GM21360 (cell line): ENCODE data around the gene QTRT2.

Experiments used
- ATAC-seq: cut with Tn5 transposase; IDR thresholded peaks from one replicate; pipeline ENCODE4 v1.9.1; 2021; ENCODE audit warnings: mild to moderate bottlenecking, moderate library complexity; ENCODE audit not compliant: unreplicated experiment

Gene QTRT2

DNA sequence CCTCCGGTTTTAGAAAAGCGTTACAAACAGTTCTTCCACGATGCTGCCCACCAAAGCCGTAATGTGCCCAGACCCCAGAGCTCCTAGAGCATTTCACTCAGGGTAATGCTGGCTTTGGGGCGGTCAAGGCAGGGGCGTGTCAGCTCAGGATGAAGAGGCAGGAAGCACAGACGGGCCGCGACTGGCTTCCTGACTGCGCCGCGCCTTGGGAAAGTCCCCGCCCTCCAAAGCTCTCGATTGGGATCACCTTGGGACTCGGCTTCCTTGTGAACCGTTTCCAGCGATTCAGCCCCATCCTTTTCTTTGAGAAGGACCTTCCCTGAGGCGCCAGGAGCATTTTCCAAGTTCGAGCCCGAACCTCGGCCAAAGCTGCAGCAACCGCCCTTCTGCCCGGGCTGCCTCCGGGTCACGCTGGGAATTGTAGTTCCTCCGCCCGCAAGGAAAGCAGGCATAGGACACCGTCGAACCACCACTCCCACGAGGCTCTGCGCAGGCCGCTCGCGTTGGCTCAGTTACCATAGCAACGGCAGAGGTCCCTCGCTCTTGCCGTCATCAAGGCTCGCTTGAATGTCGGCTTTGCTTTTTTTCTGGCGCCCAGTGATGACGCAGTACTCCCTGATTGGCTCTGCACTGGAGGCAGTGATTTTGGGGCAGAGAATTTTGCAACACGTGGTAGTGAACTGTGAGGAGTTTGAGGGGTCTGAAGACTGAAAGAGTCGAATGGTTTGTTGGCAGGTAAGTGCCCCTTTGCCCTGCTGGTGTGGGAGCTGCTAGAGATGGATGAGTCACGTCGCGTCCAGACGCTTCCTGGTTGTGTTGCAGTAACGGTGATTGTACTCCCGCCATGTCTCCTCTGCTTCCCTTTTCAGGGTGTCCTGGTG, at the start of gene QTRT2, which contains the start of gene CCDC191:
Gene QTRT2 (plus strand): TSS at position 608 of the 881 bp plus-strand sequence. CDS start 8,521 bp downstream, outside the sequence.
Gene CCDC191 (minus strand): TSS at position 397 of the 881 bp plus-strand sequence. CDS start 60 bp downstream, at position 337.
- ATAC-seq: peak; percentile 98

GRCh38 chr3:114011059-114011797, 45.3 kb upstream of the QTRT2 start:
- ATAC-seq: no peak

DNA sequence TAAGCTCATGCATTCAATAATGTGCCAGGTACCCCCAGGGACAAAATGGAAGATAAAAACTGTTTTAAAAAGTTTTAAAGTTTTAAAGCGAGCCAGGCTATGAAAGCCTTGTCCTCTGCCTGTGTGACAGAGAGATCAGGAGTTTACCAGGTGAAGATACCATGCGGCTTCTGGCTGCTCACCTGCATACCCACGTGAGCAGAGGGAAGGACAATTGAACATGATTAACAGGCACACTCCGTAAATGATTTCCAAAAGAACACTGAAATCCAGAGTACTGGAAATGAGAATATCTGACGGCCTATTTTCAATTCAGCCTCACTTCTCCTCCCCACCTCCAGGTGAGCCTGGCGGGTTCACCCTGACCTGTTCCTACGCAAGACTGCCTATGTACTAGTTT, 42.3 kb upstream of the QTRT2 start:
- no peak for ATAC-seq

GRCh38 chr3:114019486-114019885, 37.1 kb upstream of the QTRT2 start:
- ATAC-seq: no peak

GRCh38 chr3:114020907-114021306, 35.6 kb upstream of the QTRT2 start:
- ATAC-seq: no peak

DNA sequence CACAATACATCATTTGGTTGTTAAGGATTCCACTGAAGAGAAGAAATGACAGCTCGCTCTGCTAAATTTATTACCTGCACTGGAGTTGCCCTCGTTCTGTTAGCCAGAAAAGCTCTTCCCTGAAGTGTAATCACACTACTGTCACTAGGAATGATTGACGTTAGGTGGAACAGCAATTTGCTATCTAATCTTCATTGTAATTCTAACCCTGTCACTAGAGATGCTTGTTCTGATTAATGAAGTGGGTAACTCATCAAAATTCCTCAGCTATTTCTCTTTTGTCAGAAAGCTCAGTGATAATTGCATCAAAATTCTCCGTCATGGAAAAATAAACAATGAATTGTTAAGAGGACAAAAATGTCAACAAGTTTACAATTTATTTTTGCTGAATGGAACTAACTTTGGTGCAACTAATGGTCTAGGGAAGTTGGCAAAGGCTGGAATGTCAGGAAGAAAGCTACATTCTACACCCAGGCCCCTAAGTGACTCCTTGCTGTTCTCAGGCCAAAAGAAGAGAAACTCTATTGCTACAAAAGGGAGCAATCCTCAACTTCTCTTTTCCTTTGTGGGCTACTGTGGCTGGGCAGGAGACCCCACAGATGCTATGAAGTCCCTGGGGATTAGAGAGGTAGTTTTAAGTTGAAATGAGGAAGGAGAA, 34.3 kb upstream of the QTRT2 start:
- no peak for ATAC-seq

DNA sequence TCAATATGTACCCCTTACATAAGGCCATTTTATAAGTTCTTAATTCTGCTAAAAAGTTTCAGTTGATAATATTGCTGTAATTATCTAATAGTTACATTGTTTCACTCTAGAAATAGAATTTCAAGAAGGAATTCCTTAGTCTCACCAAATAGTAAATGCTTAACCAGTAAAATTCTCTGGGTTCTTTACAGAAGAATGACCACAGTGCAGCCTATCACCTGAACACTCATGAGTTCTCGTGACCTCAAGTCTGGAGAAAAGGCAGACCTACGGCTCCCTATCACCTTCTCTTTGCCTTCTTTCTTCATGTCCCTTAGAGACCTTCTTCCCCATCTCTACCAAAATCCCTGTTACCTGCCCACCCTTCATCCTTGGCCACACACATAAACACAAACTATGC, 31.1 kb upstream of the QTRT2 start:
- no peak for ATAC-seq

GRCh38 chr3:114026331-114026730, 30.2 kb upstream of the QTRT2 start:
- no peak for ATAC-seq

GRCh38 chr3:114033721-114034120, 22.8 kb upstream of the QTRT2 start:
- no peak for ATAC-seq

GRCh38 chr3:114034211-114034610, 22.3 kb upstream of the QTRT2 start:
- no peak for ATAC-seq

GRCh38 chr3:114034787-114035545, 21.6 kb upstream of the QTRT2 start:
- ATAC-seq: no peak

DNA sequence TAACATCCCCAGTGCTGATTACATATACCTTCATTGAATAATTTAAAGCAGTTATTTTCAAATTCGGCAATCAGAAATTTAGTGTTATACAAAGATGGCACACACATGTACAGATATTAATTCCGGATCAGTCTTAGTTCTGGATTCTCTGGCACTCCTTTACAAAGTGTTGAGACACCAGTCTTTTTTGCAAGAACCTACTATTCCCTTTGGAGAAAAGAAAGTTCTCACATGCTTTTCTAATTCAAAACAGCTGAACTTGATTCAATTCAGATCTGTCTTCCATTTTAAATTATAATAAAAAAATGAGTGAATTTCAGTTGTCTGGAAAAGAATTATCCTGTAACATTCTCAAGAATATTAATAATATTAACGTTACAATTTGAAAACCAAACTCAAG, 20.6 kb upstream of the QTRT2 start:
- ATAC-seq: no peak

GRCh38 chr3:114043205-114043604, 13.3 kb upstream of the QTRT2 start:
- no peak for ATAC-seq

- ATAC-seq: no peak
These were observed 4.3 kb upstream of the QTRT2 start for GRCh38 chr3:114052216-114052615.

- peak; percentile 8 for ATAC-seq
These were observed 442 bp downstream of the QTRT2 start for GRCh38 chr3:114057011-114057347.

DNA sequence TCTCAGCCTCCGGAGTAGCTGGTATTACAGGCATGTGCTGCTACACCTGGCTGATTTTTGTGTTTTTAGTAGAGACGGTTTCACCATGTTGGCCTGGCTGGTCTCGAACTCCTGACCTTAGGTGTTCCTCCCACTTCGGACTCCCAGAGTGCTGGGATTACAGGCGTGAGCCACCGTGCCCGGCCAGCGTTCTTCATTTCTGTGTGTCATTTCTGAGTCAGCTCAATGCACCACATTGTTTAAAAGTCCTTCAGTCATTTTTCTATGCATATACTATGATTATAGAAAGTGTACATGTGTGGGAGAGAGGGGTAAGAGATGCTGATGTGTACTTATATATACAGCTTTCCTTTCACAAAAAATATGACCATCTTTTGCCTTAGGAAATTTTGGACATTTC, 2.1 kb downstream of the QTRT2 start:
- ATAC-seq: no peak

DNA sequence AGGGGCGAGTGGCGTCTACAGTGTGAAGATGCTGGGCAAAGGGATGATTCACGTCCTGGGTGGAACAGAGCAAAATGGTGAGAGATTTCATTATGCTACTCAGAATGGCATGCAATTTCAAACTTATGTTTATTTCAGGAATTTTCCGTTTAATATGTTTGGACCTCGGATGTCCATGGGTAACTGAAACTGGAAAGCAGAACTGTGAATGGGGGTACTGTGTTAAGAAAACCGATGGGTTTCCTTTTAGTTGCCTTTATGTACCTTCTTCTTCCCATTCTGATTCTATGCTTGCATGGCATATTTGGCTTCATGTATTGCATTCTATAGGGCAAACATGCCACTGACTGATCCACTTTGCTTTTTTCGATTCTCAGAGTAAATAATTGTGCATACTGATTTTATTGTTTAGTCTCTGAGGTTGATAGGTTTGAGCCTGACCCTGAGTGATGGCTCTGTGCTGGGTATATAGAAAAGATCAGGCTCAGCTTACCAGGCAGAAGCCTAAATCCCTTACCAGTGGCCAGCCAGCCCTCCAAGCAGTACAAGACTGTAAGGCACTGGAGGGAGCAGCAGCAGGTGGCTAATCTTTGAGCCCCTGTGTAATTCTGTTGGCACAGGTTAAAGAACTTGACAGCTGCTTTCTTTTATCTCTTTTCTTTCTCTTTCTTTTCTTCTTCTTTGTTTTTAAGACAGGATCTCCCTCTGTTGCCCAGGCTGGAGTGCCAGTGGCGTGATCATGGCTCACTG, 4.5 kb downstream of the QTRT2 start:
- no peak for ATAC-seq

- ATAC-seq: no peak
These were observed 11.3 kb downstream of the QTRT2 start for GRCh38 chr3:114067804-114068203.

DNA sequence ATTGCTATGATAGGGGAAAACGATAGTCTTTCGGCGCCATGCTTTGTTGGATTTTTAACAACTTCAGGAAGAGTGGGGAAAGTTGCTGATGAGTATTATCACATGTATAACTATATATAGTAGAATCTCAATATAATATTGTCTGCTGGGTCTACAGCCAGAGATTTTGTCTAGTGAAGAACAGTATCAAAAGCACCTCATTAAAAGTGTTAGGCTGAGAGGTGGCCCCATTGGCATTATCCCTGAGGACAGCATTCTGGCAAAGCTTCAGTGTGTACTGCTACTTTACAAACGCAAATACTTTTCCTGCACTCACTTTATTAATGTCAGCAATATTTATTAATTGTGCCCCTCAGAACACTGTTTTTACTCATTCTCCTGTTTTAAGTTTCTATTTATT, 11.8 kb downstream of the QTRT2 start:
- no peak for ATAC-seq

DNA sequence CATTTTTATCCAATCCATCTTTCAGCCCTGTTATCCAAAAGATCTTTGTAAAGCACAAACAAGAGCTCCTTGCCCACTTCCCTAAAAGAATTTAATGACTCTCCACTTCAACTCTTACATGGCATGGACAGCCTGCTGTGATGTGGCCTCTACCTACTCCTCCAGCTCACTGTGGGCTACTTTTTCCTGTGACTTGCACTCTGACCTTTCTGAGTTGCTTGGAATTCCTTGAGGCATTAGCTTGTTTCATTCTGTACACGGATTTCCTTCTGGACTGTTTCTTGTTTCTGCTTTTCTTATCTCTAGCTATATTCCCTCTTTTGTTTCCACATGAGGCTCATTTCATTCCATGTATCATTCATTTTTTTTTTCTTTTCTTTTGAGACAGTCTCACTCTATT, 15.2 kb downstream of the QTRT2 start:
- ATAC-seq: no peak
